ENCODE results near the gene FARS2.

FARS2 gene

GRCh38 chr6:5752391-5752680 is 491.0 kb downstream of the FARS2 start:
- H3K14ac ChIP-seq (ENCODE audit: low read length) = no peak overlapping the region
- WGBS (ENCODE audit: extremely low coverage, insufficient coverage, insufficient read length) = no CpG with 5 or more reads among the region's 5 CpGs

DNA sequence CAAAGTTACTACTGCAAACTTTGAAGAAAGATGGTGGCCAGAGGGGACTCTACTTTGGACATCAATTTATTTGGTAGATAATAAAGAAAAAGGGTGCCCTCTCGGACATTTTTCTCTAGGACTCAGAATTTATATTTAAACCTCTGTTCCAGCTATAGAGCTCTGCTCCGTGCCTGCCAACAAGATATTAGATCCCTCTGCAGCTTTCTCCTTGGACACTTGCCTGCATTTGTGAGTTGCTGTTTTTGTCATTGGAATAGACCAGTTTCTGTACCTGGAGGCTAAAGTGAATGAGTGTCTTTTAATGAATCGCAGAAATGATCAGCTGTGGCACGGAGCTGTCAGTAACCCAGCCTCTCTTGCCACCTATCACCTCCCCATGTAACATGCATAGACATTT is 491.9 kb downstream of the FARS2 start:
- Histone ChIP-seq H2BK120ac (ENCODE audit: insufficient read depth, low read length, poor library complexity) (no peak overlapping the region), H4K12ac (ENCODE audit: low read depth, low read length) (no peak overlapping the region), H4K91ac (ENCODE audit: low read depth, low read length) (no peak overlapping the region), H3K14ac (ENCODE audit: low read length) (no peak overlapping the region), H2BK5ac (ENCODE audit: low read depth, low read length, poor library complexity) (no peak overlapping the region), H3K4me1 (ENCODE audit: control insufficient read depth in 1 of 2, insufficient read depth in 2 of 2, low read length in 2 of 2) (peaks cover 5 to 9% of the 10 kb centered on the region in 2 experiments), H2AFZ (ENCODE audit: insufficient read depth, low read length, poor library complexity) (no peak overlapping the region), H3K4ac (ENCODE audit: low read depth, low read length) (no peak overlapping the region), H2AK5ac (ENCODE audit: low read length) (no peak overlapping the region), H3K79me2 (ENCODE audit: control insufficient read depth, insufficient read depth, low read length, poor library complexity) (no peaks in the 10 kb centered on the region), H3K79me1 (ENCODE audit: low read length) (no peaks in the 10 kb centered on the region), H3K27me3 (ENCODE audit: insufficient read depth, low read length) (no peaks in the 10 kb centered on the region), H3K23ac (ENCODE audit: low read length) (no peak overlapping the region), H3K27ac (ENCODE audit: low read depth, low read length) (no peak overlapping the region), H3K9me3 (ENCODE audit: insufficient read depth, low read depth, low read length) (peaks cover 2% of the 10 kb centered on the region), H3K18ac (ENCODE audit: low read length) (no peak overlapping the region), H3K36me3 (ENCODE audit: control insufficient read depth in 1 of 2, insufficient read depth in 2 of 2, low read length in 2 of 2) (no peaks in the 10 kb centered on the region), H4K8ac (ENCODE audit: low read depth, low read length) (no peak overlapping the region), H2BK12ac (ENCODE audit: low read length) (no peak overlapping the region), H3K9ac (ENCODE audit: low read length) (no peak overlapping the region), H3K4me2 (ENCODE audit: low read length) (no peak overlapping the region), H3K4me3 (ENCODE audit: low read depth, low read length) (no peak overlapping the region)
- WGBS (ENCODE audit: extremely low coverage, insufficient coverage, insufficient read length) = no CpG with 5 or more reads among the region's 4 CpGs
- no peak for DNase-seq

More at GRCh38 chr6:5752391-5752680, 491.0 kb downstream of the FARS2 start:
- no peaks in the 10 kb centered on the region for H3K79me2 ChIP-seq (ENCODE audit: control insufficient read depth, insufficient read depth, low read length, poor library complexity)
- no peaks in the 10 kb centered on the region for H3K79me1 ChIP-seq (ENCODE audit: low read length)
- H2BK120ac ChIP-seq (ENCODE audit: insufficient read depth, low read length, poor library complexity) = no peak overlapping the region
- no peaks in the 10 kb centered on the region for H3K36me3 ChIP-seq (ENCODE audit: control insufficient read depth in 1 of 2, insufficient read depth in 2 of 2, low read length in 2 of 2)
- H3K4me3 ChIP-seq (ENCODE audit: low read depth, low read length) = no peak overlapping the region
- H4K8ac ChIP-seq (ENCODE audit: low read depth, low read length) = no peak overlapping the region
- H2AK5ac ChIP-seq (ENCODE audit: low read length) = no peak overlapping the region
- H4K12ac ChIP-seq (ENCODE audit: low read depth, low read length) = no peak overlapping the region
- peaks cover 4% of the 10 kb centered on the region for H3K9me3 ChIP-seq (ENCODE audit: insufficient read depth, low read depth, low read length)
- H2BK12ac ChIP-seq (ENCODE audit: low read length) = no peak overlapping the region
- no peak for DNase-seq
- peaks cover 5 to 9% of the 10 kb centered on the region in 2 experiments for H3K4me1 ChIP-seq (ENCODE audit: control insufficient read depth in 1 of 2, insufficient read depth in 2 of 2, low read length in 2 of 2)
- no peak overlapping the region for H3K4ac ChIP-seq (ENCODE audit: low read depth, low read length)
- H2AFZ ChIP-seq (ENCODE audit: insufficient read depth, low read length, poor library complexity) = no peak overlapping the region
- H3K27ac ChIP-seq (ENCODE audit: low read depth, low read length) = no peak overlapping the region
- H2BK5ac ChIP-seq (ENCODE audit: low read depth, low read length, poor library complexity) = no peak overlapping the region
- H4K91ac ChIP-seq (ENCODE audit: low read depth, low read length) = no peak overlapping the region
- no peaks in the 10 kb centered on the region for H3K27me3 ChIP-seq (ENCODE audit: insufficient read depth, low read length)
- H3K4me2 ChIP-seq (ENCODE audit: low read length) = no peak overlapping the region
- no peak overlapping the region for H3K23ac ChIP-seq (ENCODE audit: low read length)
- H3K18ac ChIP-seq (ENCODE audit: low read length) = no peak overlapping the region
- no peak overlapping the region for H3K9ac ChIP-seq (ENCODE audit: low read length)

DNA sequence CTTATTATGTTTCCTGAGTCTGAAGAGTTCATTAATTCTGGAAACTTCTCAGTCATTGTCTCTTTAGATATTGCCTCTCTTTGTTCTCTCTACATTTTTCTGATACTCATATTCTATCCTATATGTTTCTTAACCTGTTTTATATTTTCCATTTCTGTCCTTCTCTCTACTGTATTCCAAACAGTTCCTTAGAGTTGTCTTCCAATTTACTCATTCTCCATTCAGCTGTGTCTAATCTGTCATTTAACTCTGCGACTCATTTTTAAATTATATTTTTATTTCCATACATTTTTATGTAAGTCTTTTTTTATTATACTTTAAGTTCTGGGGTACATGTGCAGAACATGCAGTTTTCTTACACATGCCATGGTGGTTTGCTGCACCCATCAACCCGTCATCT is 493.6 kb downstream of the FARS2 start:
- Histone ChIP-seq H2BK120ac (ENCODE audit: insufficient read depth, low read length, poor library complexity) (no peak overlapping the region), H3K27ac (ENCODE audit: low read depth, low read length) (no peak overlapping the region), H3K18ac (ENCODE audit: low read length) (no peak overlapping the region), H3K4ac (ENCODE audit: low read depth, low read length) (no peak overlapping the region), H3K23ac (ENCODE audit: low read length) (no peak overlapping the region), H3K79me2 (ENCODE audit: control insufficient read depth, insufficient read depth, low read length, poor library complexity) (no peaks in the 10 kb centered on the region), H2AFZ (ENCODE audit: insufficient read depth, low read length, poor library complexity) (no peak overlapping the region), H3K27me3 (ENCODE audit: insufficient read depth, low read length) (no peaks in the 10 kb centered on the region), H3K79me1 (ENCODE audit: low read length) (no peaks in the 10 kb centered on the region), H2BK12ac (ENCODE audit: low read length) (no peak overlapping the region), H3K36me3 (ENCODE audit: control insufficient read depth in 1 of 2, insufficient read depth in 2 of 2, low read length in 2 of 2) (no peaks in the 10 kb centered on the region), H3K4me3 (ENCODE audit: low read depth, low read length) (no peak overlapping the region), H4K91ac (ENCODE audit: low read depth, low read length) (no peak overlapping the region), H2BK5ac (ENCODE audit: low read depth, low read length, poor library complexity) (no peak overlapping the region), H3K14ac (ENCODE audit: low read length) (no peak overlapping the region), H3K4me1 (ENCODE audit: control insufficient read depth in 1 of 2, insufficient read depth in 2 of 2, low read length in 2 of 2) (peaks cover 5 to 9% of the 10 kb centered on the region in 2 experiments), H3K9ac (ENCODE audit: low read length) (no peak overlapping the region), H4K12ac (ENCODE audit: low read depth, low read length) (no peak overlapping the region), H4K8ac (ENCODE audit: low read depth, low read length) (no peak overlapping the region), H3K9me3 (ENCODE audit: insufficient read depth, low read depth, low read length) (peaks cover 2% of the 10 kb centered on the region), H3K4me2 (ENCODE audit: low read length) (no peak overlapping the region), H2AK5ac (ENCODE audit: low read length) (no peak overlapping the region)
- no peak for DNase-seq
- WGBS (ENCODE audit: extremely low coverage, insufficient coverage, insufficient read length) = 100% methylated on average over 1 of the region's 2 CpGs

GRCh38 chr6:5759571-5759970 is 498.3 kb downstream of the FARS2 start:
- WGBS (ENCODE audit: extremely low coverage, insufficient coverage, insufficient read length) = no CpG with 5 or more reads among the region's 5 CpGs
- no peak overlapping the region for H4K8ac ChIP-seq (ENCODE audit: low read depth, low read length)
- no peak overlapping the region for H2BK12ac ChIP-seq (ENCODE audit: low read length)
- H3K18ac ChIP-seq (ENCODE audit: low read length) = no peak overlapping the region
- no peaks in the 10 kb centered on the region for H3K79me1 ChIP-seq (ENCODE audit: low read length)
- H3K36me3 ChIP-seq (ENCODE audit: control insufficient read depth in 1 of 2, insufficient read depth in 2 of 2, low read length in 2 of 2) = no peaks in the 10 kb centered on the region
- H3K4ac ChIP-seq (ENCODE audit: low read depth, low read length) = no peak overlapping the region
- H3K4me2 ChIP-seq (ENCODE audit: low read length) = no peak overlapping the region
- H3K27ac ChIP-seq (ENCODE audit: low read depth, low read length) = no peak overlapping the region
- H2BK5ac ChIP-seq (ENCODE audit: low read depth, low read length, poor library complexity) = no peak overlapping the region
- DNase-seq = no peak
- H4K91ac ChIP-seq (ENCODE audit: low read depth, low read length) = no peak overlapping the region
- H2AFZ ChIP-seq (ENCODE audit: insufficient read depth, low read length, poor library complexity) = no peak overlapping the region
- H3K79me2 ChIP-seq (ENCODE audit: control insufficient read depth, insufficient read depth, low read length, poor library complexity) = no peaks in the 10 kb centered on the region
- H2BK120ac ChIP-seq (ENCODE audit: insufficient read depth, low read length, poor library complexity) = no peak overlapping the region
- H3K4me1 ChIP-seq (ENCODE audit: control insufficient read depth in 1 of 2, insufficient read depth in 2 of 2, low read length in 2 of 2) = no peaks in the 10 kb centered on the region
- H3K4me3 ChIP-seq (ENCODE audit: low read depth, low read length) = no peak overlapping the region
- no peak overlapping the region for H4K12ac ChIP-seq (ENCODE audit: low read depth, low read length)
- no peaks in the 10 kb centered on the region for H3K9me3 ChIP-seq (ENCODE audit: insufficient read depth, low read depth, low read length)
- no peak overlapping the region for H3K9ac ChIP-seq (ENCODE audit: low read length)
- H3K27me3 ChIP-seq (ENCODE audit: insufficient read depth, low read length) = no peaks in the 10 kb centered on the region
- H2AK5ac ChIP-seq (ENCODE audit: low read length) = no peak overlapping the region
- no peak overlapping the region for H3K23ac ChIP-seq (ENCODE audit: low read length)
- H3K14ac ChIP-seq (ENCODE audit: low read length) = no peak overlapping the region
